Activated CD8-positive, alpha-beta memory T cell treated with anti-CD3 and anti-CD28 coated beads for 36 hours (primary cell): ENCODE results near the gene RASL10A. TPM values are rescaled to one million over a fixed set of nuclear protein-coding genes. Genes with fewer than 3 reads are reported as not detected.

Experiments used
- CTCF ChIA-PET: fragments of 350-600 bp; sonication (Branson Sonifier 250); formaldehyde crosslinking; loops from one replicate; lab custom pipeline; 2021; ENCODE audit warnings: antibody characterized with exemption; lab: Charles Lee
- POLR2A ChIA-PET: fragments of 350-600 bp; sonication (Branson Sonifier 250); formaldehyde crosslinking; loops from one replicate; lab custom pipeline; 2021; ENCODE audit warnings: antibody characterized with exemption; lab: Charles Lee
- total RNA-seq, 2 experiments: library from RNA; stranded (reverse); gene quantifications; one replicate each; pipeline ENCODE4 v1.2.3, GENCODE V29; 2021

RASL10A gene
- total RNA-seq, 2 experiments from 2014 or later: 0.78 TPM; not detected in 1

- POLR2A ChIA-PET: no interaction called here
- CTCF ChIA-PET: no interaction called here
Measured at GRCh38 chr22:29263791-29264276, 51.7 kb downstream of the RASL10A start.

Other genes with a start within 250 kb of the RASL10A start
- under 1 TPM; 0.13 to 0.15 TPM for gene KREMEN1, start 242.7 kb downstream of the RASL10A start, total RNA-seq
- not detected for gene EMID1, start 109.8 kb downstream of the RASL10A start, total RNA-seq
- 10 to 100 TPM; 39.6 to 40.0 TPM for gene RHBDD3, start 47.7 kb downstream of the RASL10A start, total RNA-seq
- 100 to 1,000 TPM; 321 to 329 TPM for gene EWSR1, start 47.4 kb downstream of the RASL10A start, total RNA-seq
- under 1 TPM; 0.46 to 0.78 TPM for gene GAS2L1, start 9.0 kb downstream of the RASL10A start, total RNA-seq
- 10 to 100 TPM; 75.4 to 76.5 TPM for gene AP1B1, start 72.9 kb upstream of the RASL10A start, total RNA-seq
- not detected for gene RFPL1, start 122.9 kb upstream of the RASL10A start, total RNA-seq
- 1 to 10 TPM; 9.4 to 9.9 TPM for gene NEFH, start 164.5 kb upstream of the RASL10A start, total RNA-seq
- 10 to 100 TPM; 60.6 to 65.2 TPM for gene THOC5, start 238.1 kb upstream of the RASL10A start, total RNA-seq